A673 (cell line): ENCODE results near the gene CRNN. TPM values are rescaled to one million over a fixed set of nuclear protein-coding genes. Genes with fewer than 3 reads are reported as not detected.

ENCODE experiments used
- BruUV-seq: library from RNA; stranded (reverse); fragments of 400-500 nt; replicated peaks from 2 replicates; lab custom pipeline; 2021; lab: Mats Ljungman, UMichigan
- CTCF ChIA-PET: fragments of 300-600 bp; sonication (Branson Sonifier 250); formaldehyde crosslinking; loops from one replicate; lab custom pipeline; 2022; ENCODE audit warnings: antibody characterized with exemption; lab: Charles Lee
- POLR2A ChIA-PET: fragments of 300-600 bp; sonication (Branson Sonifier 250); formaldehyde crosslinking; loops from one replicate; lab custom pipeline; 2022; ENCODE audit warnings: antibody characterized with exemption; ENCODE audit not compliant: low non-redundant PET; lab: Charles Lee
- DNase-seq: peaks from one replicate; pipeline ENCODE4 v3.0.0-alpha.2; 2015; ENCODE audit warnings: low spot score
- H3K27ac ChIP-seq: fragments of 200-600 bp; sonication (generic); 2 replicates; pipeline ENCODE4 v1.5.1; 2016; ENCODE audit warnings: mixed run types, low read depth, mild to moderate bottlenecking, mixed read lengths, antibody characterized with exemption, low read length; ENCODE audit not compliant: poor library complexity, severe bottlenecking
- H3K27me3 ChIP-seq: fragments of 200-600 bp; sonication (generic); replicated peaks from 2 replicates; pipeline ENCODE4 v1.6.1; 2017; ENCODE audit warnings: mixed run types, low read depth, mild to moderate bottlenecking, mixed read lengths, antibody characterized with exemption, low read length; ENCODE audit not compliant: insufficient read depth, poor library complexity
- H3K36me3 ChIP-seq: fragments of 200-600 bp; sonication (generic); 2 replicates; pipeline ENCODE4 v1.6.1; 2016; ENCODE audit warnings: mixed run types, mild to moderate bottlenecking, mixed read lengths, antibody characterized with exemption, low read length; ENCODE audit not compliant: insufficient read depth, poor library complexity, severe bottlenecking
- H3K4me1 ChIP-seq: fragments of 200-600 bp; sonication (generic); 2 replicates; pipeline ENCODE4 v1.6.1; 2017; ENCODE audit warnings: mixed run types, mild to moderate bottlenecking, mixed read lengths, antibody characterized with exemption, low read length; ENCODE audit not compliant: insufficient read depth, poor library complexity, severe bottlenecking
- H3K4me3 ChIP-seq: fragments of 200-600 bp; sonication (generic); 2 replicates; pipeline ENCODE4 v1.5.1; 2016; ENCODE audit warnings: low read depth, mixed run types, mild to moderate bottlenecking, mixed read lengths, low read length; ENCODE audit not compliant: poor library complexity, severe bottlenecking
- H3K9me3 ChIP-seq: fragments of 200-600 bp; sonication (generic); 2 replicates; pipeline ENCODE4 v1.6.1; 2016; ENCODE audit warnings: mixed run types, low read depth, mild to moderate bottlenecking, mixed read lengths, antibody characterized with exemption, low read length; ENCODE audit not compliant: poor library complexity, severe bottlenecking
- CTCF ChIP-seq: fragments of 300-800, 200-600 bp; sonication (generic); conservative IDR thresholded peaks from 2 replicates; pipeline ENCODE4 v1.5.1; 2017; ENCODE audit warnings: low read depth, mild to moderate bottlenecking, antibody characterized with exemption, low read length, moderate library complexity, mixed read lengths
- EZH2 ChIP-seq: fragments of 200-600 bp; sonication (generic); IDR thresholded peaks from 2 replicates; pipeline ENCODE4 v1.6.1; 2017; ENCODE audit warnings: borderline replicate concordance, low read depth, mild to moderate bottlenecking, mixed read lengths, antibody characterized with exemption, low read length; ENCODE audit not compliant: poor library complexity, severe bottlenecking
- intact Hi-C: fragments of 100-400 bp; cut with micrococcal nuclease; formaldehyde crosslinking; loops from one replicate; pipeline ENCODE4 v1.10.0; 2022; ENCODE audit not compliant: unreplicated experiment
- total RNA-seq: library from RNA; stranded (reverse); gene quantifications from 2 replicates; pipeline ENCODE4 v1.2.3, GENCODE V29; 2021

Gene CRNN
- total RNA-seq, 1 experiment from 2014 or later = not detected

DNA sequence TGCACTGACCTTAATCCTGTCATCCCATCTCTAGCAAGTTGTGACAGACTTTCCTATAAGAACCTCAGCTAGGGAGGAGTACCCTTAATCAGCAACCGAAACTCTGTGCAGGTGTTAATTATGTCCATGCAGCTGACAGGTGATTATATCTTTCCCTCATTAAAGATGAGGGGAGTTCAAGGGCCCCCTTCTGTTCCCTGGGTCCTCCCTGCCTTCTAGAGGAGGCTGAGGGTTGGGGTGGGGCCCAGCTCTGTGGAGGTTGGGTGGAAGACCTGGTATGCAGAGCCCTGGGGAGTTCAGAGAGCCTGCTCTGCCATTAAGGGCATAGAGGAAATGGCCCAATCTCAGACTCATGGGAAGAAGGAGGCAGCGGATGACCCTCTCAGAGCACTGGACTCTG lies 35.6 kb upstream of the CRNN start:
- H3K9me3 ChIP-seq = no peaks in the 10 kb centered on the region
- BruUV-seq = no TSS peak
- intact Hi-C loops = no loop called here
- no peaks in the 10 kb centered on the region for H3K4me1 ChIP-seq
- POLR2A ChIA-PET = no interaction called here
- TF ChIP-seq EZH2 (no peak), CTCF (no peak)
- H3K27me3 ChIP-seq = peaks cover under 1% of the 10 kb centered on the region
- no peak overlapping the region for H3K4me3 ChIP-seq
- DNase-seq = no peak
- H3K36me3 ChIP-seq = no peaks in the 10 kb centered on the region
- CTCF ChIA-PET = no interaction called here
- no peak overlapping the region for H3K27ac ChIP-seq

DNA sequence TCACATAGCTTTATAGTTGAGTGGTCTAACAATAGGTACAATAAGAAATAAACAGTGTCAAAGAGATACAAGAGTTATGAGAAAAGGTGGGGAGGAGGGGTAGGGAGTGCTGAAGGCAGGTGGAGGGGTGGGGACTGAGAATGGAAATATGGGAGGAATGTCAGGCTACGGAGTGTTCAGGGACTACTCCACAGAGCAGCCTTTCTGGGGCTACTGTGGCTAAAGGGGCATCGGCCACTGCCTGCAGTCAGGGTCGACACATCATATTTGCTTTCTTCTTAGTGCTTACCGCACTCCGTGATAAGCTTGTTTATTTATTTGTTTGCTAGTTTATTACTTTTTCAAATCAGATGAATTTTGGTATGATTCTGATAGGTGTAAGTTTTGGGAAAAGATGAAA lies 34.4 kb upstream of the CRNN start:
- POLR2A ChIA-PET = no interaction called here
- TF ChIP-seq CTCF = no peak
- no peak for TF ChIP-seq EZH2
- H3K4me1 ChIP-seq = no peaks in the 10 kb centered on the region
- H3K36me3 ChIP-seq = no peaks in the 10 kb centered on the region
- intact Hi-C loops = no loop called here
- no TSS peak for BruUV-seq
- DNase-seq = no peak
- H3K9me3 ChIP-seq = no peaks in the 10 kb centered on the region
- CTCF ChIA-PET = interaction anchor here (1.0 to 1.5 kb wide), 2 partner anchors 10 to 11 kb away, joined by 5 to 9 read pairs; no protein-coding TSS in a partner anchor
- no peak overlapping the region for H3K4me3 ChIP-seq
- H3K27ac ChIP-seq = no peak overlapping the region
- H3K27me3 ChIP-seq = no peaks in the 10 kb centered on the region

DNA sequence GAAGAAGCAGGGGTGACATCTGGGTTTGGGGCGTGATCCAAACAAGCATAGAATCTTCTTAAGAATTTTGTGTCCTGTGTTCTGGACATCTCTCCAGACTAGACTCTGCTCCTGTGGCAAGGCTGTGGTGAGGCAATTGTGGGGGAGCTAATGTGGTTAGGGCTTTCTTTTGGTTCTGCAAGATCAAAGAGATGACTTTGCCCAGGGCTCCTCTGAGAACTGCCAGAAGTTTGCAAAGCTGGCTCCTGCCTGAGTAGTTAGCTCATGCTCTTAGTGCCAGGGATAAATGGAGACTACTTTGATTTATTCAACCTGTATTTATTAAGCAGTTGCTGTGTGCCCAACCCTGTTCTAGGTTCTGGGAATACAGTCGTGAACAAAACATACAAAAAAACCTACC lies 34.0 kb upstream of the CRNN start:
- no TSS peak for BruUV-seq
- H3K4me3 ChIP-seq = no peak overlapping the region
- no peaks in the 10 kb centered on the region for H3K9me3 ChIP-seq
- H3K4me1 ChIP-seq = no peaks in the 10 kb centered on the region
- no peaks in the 10 kb centered on the region for H3K27me3 ChIP-seq
- intact Hi-C loops = no loop called here
- ChIA-PET POLR2A (no interaction called here), CTCF (interaction anchor here (1.0 to 1.5 kb wide), 2 partner anchors 10 to 12 kb away, joined by 5 to 9 read pairs; no protein-coding TSS in a partner anchor)
- DNase-seq = no peak
- H3K36me3 ChIP-seq = no peaks in the 10 kb centered on the region
- no peak for TF ChIP-seq EZH2
- no peak for TF ChIP-seq CTCF
- no peak overlapping the region for H3K27ac ChIP-seq
